ENCODE results near the gene NT5DC2.

NT5DC2 gene

DNA sequence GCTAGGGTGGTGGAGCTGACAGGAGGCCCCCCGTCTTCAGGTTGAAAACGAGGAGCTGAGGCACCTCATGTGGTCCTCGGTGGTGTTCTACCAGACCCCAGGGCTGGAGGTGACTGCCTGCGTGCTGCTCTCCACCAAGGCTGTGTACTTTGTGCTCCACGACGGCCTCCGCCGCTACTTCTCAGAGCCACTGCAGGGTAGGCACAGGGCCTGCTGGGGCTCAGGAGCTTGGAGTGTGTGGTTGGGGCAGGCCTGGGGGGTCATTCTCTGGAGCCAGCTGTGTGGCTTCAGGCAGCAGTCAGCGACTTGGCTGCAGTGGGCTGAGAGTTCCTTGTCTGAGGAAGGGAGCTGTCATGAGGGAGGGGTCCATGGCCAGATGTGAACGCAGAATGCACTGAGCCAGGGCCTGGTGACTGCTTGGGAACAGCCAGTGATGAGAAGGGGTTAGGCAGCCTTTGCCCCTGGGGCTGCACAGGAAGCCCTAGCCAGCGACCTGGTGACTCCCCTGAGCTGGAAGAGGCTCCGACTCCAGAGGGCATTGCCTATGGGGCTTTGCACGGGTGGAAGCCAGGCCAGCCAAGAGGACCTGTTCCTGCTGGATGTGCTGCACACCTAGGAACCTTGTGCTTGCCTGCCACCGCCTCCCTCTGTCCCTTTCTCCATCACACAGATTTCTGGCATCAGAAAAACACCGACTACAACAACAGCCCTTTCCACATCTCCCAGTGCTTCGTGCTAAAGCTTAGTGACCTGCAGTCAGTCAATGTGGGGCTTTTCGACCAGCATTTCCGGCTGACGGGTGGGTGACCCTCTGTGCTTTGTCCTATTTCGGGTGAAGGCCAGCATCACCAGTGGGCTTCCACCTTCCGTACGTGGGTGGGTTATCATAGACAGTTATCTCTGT, 43.4 kb downstream of the NT5DC2 start:
- no peak for DNase-seq (ENCODE audit: low read depth in 2 of 2, low spot score in 1 of 2)

DNA sequence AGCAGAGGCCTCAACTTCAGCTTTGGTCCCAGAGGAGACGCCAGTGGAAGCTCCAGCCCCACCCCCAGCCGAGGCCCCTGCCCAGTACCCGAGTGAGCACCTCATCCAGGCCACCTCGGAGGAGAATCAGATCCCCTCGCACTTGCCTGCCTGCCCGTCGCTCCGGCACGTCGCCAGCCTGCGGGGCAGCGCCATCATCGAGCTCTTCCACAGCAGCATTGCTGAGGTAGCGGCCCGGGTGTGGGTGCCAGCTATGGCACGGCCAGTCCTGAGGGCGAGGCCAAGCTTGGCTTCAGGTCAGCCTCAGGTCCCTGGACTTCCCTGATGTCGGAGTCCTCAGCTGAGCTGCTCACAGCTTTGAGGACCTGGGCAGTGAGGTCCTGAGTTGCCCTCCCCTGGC, 44.2 kb downstream of the NT5DC2 start:
- DNase-seq (ENCODE audit: low read depth in 2 of 2, low spot score in 1 of 2), result no peak

DNA sequence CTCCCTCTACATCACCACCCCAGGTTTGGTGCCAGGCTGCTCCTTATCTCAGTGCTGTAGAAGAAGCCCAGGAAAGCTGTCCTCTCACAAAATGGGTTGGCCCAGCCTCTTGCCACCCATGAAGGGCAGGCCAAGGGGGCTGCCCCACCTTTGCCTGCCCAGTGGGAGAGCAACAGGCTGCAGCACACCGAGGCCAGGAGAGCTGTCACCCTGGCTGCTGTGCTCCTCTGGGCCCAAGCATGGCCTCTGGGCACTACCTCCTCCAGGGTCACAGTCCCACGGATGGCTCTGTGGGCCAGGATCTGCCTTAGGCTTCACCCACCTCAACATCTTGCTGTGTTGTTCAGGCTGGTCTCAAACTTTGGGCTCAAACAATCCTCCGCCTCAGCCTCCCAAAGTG, 44.9 kb downstream of the NT5DC2 start:
- DNase-seq (ENCODE audit: low read depth in 2 of 2, low spot score in 1 of 2), result no peak

DNA sequence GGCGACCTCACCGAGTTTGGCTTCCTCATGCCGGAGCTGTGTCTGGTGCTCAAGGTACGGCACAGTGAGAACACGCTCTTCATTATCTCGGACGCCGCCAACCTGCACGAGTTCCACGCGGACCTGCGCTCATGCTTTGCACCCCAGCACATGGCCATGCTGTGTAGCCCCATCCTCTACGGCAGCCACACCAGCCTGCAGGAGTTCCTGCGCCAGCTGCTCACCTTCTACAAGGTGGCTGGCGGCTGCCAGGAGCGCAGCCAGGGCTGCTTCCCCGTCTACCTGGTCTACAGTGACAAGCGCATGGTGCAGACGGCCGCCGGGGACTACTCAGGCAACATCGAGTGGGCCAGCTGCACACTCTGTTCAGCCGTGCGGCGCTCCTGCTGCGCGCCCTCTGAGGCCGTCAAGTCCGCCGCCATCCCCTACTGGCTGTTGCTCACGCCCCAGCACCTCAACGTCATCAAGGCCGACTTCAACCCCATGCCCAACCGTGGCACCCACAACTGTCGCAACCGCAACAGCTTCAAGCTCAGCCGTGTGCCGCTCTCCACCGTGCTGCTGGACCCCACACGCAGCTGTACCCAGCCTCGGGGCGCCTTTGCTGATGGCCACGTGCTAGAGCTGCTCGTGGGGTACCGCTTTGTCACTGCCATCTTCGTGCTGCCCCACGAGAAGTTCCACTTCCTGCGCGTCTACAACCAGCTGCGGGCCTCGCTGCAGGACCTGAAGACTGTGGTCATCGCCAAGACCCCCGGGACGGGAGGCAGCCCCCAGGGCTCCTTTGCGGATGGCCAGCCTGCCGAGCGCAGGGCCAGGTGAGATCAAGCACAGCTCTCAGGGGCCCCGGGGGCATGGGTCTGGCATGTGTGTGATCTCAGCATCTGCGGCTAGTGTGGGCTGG, 45.6 kb downstream of the NT5DC2 start:
- DNase-seq (ENCODE audit: low read depth in 2 of 2, low spot score in 1 of 2), result no peak

DNA sequence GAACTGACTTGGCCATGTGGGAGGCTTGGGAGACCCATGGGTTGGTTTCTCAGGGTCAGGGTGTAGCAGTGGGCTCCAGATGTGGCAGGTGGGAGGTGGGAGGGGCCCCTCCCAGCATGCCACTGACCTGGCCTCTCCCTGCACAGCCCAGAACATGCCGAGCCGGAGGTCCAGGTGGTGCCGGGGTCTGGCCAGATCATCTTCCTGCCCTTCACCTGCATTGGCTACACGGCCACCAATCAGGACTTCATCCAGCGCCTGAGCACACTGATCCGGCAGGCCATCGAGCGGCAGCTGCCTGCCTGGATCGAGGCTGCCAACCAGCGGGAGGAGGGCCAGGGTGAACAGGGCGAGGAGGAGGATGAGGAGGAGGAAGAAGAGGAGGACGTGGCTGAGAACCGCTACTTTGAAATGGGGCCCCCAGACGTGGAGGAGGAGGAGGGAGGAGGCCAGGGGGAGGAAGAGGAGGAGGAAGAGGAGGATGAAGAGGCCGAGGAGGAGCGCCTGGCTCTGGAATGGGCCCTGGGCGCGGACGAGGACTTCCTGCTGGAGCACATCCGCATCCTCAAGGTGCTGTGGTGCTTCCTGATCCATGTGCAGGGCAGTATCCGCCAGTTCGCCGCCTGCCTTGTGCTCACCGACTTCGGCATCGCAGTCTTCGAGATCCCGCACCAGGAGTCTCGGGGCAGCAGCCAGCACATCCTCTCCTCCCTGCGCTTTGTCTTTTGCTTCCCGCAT, 46.4 kb downstream of the NT5DC2 start:
- DNase-seq (ENCODE audit: low read depth in 2 of 2, low spot score in 1 of 2), result no peak

DNA sequence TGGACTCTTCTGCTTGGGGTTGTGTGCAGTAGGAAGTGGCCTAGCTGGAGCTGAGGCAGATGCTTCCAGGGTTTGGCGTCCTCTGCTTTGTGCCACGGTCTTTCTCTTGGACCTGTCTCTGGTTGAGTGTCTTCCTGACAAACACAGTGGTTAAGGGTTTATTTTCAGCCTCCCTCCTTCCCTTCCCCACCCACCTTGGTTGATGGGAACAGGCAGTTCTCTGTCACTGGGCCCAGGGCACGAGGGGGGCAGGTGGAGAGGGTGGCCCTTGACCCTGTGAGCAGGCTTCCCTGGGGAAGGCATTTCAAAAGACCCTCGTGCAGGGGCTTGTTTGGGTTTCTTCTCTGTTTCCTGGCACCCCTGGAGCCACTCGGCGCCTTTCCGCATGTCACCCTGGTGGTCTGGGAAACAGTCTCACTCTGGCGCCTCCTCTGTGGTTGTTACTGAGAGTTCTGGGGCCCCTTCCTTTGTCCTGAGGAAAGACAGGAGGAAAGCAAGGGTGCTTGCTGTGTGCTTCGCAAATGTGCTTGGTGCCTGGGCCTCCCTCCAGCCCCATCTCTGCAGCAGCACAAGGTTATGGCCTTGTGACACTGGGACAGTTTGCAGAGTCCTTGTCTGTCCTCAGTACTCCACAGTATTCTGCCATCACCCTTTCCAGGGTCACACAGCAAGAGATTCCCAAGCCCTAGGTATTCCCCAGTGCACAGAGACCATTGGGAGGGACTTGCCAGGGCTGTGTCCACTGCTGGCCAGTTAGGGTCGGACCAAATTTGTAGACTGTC, 48.8 kb downstream of the NT5DC2 start:
- DNase-seq (ENCODE audit: low read depth in 2 of 2, low spot score in 1 of 2), result no peak

DNA sequence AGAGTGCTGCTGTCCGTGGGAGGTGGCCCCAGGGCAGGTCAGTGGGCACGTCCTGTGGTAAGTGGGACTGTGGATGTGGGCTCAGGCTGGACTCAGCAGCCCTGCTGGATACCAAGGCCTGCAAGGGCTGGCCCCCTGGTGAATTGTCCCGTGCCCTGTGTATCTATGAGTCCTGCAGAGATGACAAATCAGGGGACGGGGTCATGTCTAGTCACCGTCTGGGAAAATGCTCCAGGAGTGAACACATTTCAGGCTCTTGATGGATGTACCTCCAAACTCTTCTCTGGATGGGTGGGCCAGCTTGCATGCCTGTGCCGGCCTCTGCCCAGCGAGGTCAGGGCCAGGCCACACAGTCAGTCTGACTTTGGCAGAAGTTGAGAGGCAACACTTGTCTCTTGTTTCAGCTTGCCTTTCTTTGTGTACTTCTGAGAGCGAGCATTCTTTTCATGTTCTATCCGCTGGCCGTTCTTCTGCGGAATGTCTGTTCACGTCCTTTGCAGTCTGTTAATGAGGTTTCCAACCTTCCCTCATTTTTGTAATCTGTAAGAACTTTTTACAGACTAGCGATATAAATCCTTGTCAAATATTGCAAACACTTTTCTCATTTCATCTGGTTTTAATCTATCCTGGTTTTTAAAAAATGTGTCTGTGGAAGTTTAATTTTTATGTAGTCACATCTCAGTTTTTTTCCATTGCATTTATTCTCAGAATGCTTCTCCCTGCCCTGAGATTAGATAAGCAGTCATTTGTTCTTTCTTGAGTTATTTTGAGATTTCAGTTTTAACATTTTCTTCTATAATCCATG, 49.9 kb downstream of the NT5DC2 start:
- DNase-seq (ENCODE audit: low read depth in 2 of 2, low spot score in 1 of 2), result no peak

DNA sequence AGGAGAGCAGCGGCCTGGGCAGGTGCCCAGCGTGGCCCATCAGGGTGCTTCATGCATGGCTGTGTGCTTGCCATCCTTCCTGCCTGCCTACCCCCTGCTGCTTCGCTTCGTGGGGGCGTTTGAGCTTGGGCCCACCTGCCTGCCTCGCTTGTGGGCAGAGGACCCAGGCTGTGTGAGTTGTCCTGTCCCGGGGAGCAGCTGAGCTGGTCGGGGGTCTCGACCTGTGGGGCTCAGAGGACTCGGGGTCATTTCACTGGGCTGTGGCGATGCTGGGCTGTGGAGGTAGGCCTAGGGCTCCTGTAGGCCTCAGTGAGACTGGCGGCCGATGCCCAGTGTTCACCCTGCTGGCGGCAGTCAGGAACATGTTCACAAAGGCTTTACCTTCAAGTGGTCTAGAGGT, 50.6 kb downstream of the NT5DC2 start:
- no peak for DNase-seq (ENCODE audit: low read depth in 2 of 2, low spot score in 1 of 2)

DNA sequence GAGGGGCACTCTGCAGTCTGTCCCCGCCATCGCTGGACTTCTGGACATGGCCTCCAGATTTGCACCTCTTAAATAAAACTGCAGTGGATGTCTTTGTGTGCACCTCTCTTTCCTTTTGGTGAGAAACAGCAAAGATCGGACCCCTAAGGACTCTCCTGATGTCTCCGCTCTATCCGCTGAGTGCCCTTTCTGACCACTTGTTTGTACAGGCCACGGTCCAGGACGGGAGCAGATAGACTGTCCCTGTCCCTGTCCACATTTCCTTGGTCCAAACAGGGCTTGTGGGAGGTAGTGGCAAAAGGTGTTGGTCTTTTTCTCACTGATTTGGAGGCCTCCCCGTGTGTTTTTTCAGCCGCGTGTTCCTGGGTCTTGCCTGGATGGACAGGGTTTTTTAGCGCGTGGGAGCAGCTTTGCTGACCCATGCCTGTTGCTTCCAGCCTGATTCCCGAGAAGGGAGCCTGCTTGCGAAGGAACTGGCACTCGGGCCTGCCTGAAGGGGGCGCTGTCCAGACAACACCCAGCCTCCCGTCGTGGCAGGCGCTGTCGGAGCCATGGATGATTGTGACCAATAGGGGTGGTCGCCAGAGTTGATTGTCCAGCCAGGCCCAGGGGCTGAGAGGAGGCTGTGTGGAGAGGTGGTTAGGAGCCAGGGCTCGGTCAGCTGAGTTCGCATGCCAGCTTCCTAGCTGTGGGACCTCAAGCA, 51.7 kb downstream of the NT5DC2 start:
- no peak for DNase-seq (ENCODE audit: low read depth in 2 of 2, low spot score in 1 of 2)

DNA sequence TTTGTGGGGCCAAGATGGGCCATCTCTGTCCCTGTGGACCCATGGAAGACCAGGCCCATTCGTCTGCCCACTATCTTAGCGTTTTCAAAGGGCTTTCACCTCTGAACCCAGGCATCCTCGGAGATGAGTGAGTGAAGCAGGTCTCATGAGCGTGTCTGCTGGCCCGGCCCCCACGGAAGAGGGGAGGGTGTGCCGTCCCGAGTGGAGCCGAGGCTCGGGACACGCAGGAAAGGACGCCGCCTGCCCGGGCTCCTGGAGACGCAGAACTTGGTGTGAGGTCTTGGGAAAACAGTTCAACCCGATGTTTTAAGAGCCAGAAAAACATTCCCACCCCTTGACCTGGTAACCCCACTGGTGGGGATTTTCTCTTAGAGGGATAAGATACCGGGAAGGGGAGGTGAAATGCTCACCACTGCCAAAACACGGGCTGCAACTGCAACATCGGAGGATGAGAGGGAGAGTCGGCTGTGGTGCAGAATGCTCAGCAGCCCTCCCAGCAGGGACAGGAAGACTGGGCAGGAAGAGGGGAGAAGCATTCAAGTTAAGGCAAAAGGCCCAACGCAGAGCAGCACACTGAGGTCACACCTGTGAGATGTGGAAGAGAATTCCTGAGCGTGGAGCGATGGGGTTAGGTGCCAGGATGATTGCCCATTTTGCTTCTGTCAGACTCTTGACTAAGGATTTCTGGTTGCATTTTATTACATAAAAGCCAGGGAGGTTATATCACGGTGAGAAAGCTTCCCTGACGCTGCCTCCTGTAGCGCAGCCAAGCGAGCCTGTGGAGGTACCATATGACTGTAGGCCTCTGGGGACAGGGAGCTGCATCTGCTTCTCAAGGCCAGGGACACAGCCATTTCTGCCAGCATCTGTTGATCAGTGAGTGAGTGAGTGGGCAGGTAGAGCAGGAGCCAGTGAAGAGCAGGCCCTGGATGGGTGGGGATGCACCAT, 52.6 kb downstream of the NT5DC2 start:
- no peak for DNase-seq (ENCODE audit: low read depth in 2 of 2, low spot score in 1 of 2)

DNA sequence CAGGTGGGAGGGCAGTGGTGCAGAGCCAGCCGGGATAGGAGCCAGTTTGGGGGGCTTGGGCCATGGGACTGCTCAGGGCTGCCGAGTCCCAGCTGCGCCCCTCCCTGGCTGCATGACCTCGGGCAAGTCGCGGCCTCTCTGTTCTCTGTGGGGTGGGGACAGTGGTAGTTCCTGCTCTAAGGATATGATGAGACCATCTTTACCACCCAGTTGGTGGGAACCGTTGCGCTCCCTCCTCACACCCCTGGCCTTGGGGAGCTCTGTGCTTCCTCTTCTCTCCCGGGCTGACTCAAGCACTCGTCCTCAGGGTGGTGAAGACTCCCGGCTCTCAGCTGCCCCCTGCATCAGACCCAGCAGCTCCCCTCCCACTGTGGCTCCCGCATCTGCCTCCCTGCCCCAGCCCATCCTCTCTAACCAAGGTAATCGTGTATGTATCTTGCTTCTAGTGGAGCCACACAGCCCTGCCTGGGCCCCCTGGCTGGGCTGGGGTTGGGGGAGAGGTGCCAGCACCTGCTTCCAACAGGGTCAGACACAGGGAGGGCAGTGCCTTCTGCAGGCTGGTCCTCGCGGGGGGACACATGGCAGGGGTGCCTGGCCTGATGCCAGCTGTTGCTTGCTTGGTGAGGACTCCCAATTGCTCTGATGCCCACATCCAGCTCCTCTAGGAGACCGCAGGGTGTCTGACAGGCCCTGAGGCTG, 53.6 kb downstream of the NT5DC2 start:
- DNase-seq (ENCODE audit: low read depth in 2 of 2, low spot score in 1 of 2), result no peak

DNA sequence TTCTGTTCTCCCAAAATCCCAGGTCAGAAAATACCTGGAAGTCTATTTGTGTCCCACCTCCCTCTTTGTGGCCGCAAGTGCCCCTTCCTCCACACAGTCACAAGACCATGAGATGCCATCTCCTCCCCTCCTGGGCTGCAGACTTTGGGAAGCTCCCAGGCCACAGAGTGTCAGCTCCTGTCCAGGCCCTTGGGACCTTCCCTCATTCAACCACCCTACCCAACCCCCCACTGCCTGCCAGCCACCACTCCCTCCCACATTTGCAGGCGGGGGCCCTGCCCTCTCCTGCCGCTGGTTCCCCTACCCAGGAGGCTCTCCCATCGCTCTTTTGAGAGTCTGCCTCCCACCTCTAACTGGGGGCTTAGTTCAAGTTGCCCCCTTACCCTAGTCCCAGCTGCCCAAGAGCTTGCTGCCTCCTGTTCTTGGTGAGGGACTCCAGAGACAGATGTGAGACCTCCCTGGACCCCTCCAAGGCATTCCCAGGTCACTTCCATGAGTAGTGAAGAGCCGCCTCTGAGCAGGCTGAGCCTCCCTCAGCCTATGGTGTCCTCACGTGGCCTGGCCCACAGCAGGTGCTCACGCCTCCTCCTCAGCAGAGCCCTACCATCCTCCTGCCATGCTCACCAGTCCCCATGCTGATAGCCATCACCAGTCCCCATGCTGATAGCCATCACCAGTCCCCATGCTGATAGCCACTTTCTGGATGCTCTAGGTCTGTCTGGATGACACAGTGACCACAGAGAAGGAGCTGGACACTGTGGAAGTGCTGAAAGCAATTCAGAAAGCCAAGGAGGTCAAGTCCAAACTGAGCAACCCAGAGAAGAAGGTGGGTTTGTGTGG, 54.4 kb downstream of the NT5DC2 start:
- no peak for DNase-seq (ENCODE audit: low read depth in 2 of 2, low spot score in 1 of 2)

DNA sequence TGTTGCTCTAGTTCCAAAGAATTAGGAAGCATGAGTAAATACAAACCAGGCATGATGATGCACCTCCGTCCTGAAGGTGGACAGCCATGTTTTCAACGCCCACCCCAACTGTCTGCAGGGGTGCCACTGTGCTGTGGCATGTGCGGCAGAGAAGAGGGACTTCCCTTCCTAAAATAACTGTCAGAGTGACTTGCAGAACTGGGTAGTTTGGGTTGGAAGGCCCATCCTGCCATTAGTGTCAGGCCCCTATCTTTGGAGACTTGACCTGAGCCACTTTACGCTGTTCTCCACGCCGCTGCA, 55.9 kb downstream of the NT5DC2 start:
- no peak for DNase-seq (ENCODE audit: low read depth in 2 of 2, low spot score in 1 of 2)

DNA sequence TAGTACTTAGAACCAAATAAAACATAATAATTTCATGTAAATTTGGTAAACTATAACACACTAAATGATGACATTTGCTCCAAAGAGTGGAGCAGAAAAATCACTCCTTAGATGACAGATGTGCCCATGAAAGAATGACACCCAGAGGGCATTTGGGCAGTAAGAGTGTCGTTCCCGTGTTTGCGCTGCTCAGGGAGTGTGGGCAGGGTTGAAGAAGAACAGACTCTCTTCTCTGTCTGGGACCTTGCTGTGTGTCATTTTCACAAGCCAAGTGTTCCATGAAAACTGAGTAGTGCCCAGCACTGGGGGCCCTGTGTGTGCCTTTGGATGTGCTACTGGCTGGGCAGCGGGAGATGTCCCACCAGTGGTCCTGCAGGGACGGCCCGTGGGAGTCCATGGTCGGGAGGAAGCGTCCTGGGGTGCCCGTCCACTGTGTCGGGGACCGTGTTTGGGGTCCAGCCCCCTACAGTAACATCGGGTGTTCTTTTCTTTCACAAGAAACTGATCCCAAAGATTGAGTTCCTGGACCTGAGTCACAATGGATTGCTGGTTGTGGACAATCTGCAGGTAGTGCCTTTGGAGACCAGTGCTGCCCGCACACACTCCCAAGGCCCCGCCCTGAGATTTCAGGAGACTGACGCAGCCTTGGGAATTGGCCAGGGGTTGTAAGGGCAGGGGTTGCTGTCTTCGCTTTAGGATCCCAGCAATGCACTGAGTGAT, 56.4 kb downstream of the NT5DC2 start:
- DNase-seq (ENCODE audit: low read depth in 2 of 2, low spot score in 1 of 2), result no peak
